Lower lobe of right lung (tissue), 2 donors: Measurements from ENCODE around the gene ROBO1. TPM values are rescaled to one million over a fixed set of nuclear protein-coding genes. Genes with fewer than 3 reads are reported as not detected.

ENCODE experiments used
- ATAC-seq, 2 donors: fragments of 200-7000 bp; cut with Tn5 transposase; one replicate each; pipeline ENCODE4 v1.9.1; 2020 to 2022; ENCODE audit warnings: mild to moderate bottlenecking in 2 of 2, moderate library complexity in 2 of 2
- DNase-seq: peaks from one replicate; pipeline ENCODE4 v3.0.0-alpha.2; 2020
- H3K27ac ChIP-seq: fragments of 200-600 bp; one replicate; pipeline ENCODE4 v1.8.0; 2022
- H3K27me3 ChIP-seq: fragments of 200-600 bp; one replicate; pipeline ENCODE4 v1.8.0; 2022; ENCODE audit warnings: low read depth
- H3K36me3 ChIP-seq: fragments of 200-600 bp; one replicate; pipeline ENCODE4 v1.8.0; 2022; ENCODE audit warnings: mild to moderate bottlenecking
- H3K4me1 ChIP-seq: fragments of 200-600 bp; one replicate; pipeline ENCODE4 v1.8.0; 2022
- H3K4me3 ChIP-seq: fragments of 200-600 bp; one replicate; pipeline ENCODE4 v1.8.0; 2022; ENCODE audit warnings: mild to moderate bottlenecking
- H3K9me3 ChIP-seq: fragments of 200-600 bp; one replicate; pipeline ENCODE4 v1.8.0; 2022
- CTCF ChIP-seq: fragments of 200-600 bp; IDR thresholded peaks from one replicate; pipeline ENCODE4 v1.8.0; 2022; ENCODE audit warnings: antibody characterized with exemption, mild to moderate bottlenecking
- intact Hi-C: fragments of 100-400 bp; cut with DNase I; formaldehyde crosslinking; loops from one replicate; pipeline ENCODE4 v1.11.0; 2022
- total RNA-seq: library from RNA; stranded (reverse); fragmentation: NEBNext Ultra II Directional; extraction: Animal tissue kit (Norgen Biotek cat#: 25700); gene quantifications from one replicate; pipeline ENCODE4 v1.2.1, GENCODE V29; 2021
- donor health status: DM: no; HTN: yes; CAD: no; lungs with severe emphysema.

ROBO1 gene
- total RNA-seq, 1 donor from 2014 or later, result 14.8 TPM

DNA sequence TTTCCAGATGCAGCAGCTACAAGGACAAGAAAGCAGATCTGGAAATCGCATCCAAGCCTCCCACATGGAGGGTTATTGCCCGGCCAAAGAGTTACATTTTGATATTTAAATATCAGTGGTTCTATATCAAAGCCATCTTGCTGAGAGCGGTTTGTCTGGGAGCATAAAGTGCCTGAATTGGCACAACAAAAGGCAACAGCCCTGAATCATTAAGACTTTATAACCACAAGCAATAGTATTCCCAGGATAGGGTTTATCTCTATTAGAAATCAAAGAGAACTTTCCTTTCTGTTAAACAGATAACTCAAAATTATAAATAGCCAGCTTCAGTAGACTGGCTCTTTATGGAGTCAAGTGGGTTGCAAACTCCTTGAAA lies 564.7 kb downstream of the ROBO1 start:
- Histone ChIP-seq H3K4me3 (no peak overlapping the region), H3K36me3 (no peaks in the 10 kb centered on the region), H3K4me1 (no peaks in the 10 kb centered on the region), H3K27me3 (no peaks in the 10 kb centered on the region), H3K27ac (no peak overlapping the region), H3K9me3 (no peaks in the 10 kb centered on the region)
- no peak for TF ChIP-seq CTCF
- DNase-seq (no peak), ATAC-seq (no peak)
- intact Hi-C loops, result no loop called here

- Histone ChIP-seq H3K36me3 (no peaks in the 10 kb centered on the region), H3K9me3 (no peaks in the 10 kb centered on the region), H3K4me3 (no peak overlapping the region), H3K27me3 (no peaks in the 10 kb centered on the region), H3K27ac (no peak overlapping the region), H3K4me1 (no peaks in the 10 kb centered on the region)
- DNase-seq (no peak), ATAC-seq (no peak)
- intact Hi-C loops, result no loop called here
- no peak for TF ChIP-seq CTCF
These were observed 565.2 kb downstream of the ROBO1 start for GRCh38 chr3:79202471-79203143.

DNA sequence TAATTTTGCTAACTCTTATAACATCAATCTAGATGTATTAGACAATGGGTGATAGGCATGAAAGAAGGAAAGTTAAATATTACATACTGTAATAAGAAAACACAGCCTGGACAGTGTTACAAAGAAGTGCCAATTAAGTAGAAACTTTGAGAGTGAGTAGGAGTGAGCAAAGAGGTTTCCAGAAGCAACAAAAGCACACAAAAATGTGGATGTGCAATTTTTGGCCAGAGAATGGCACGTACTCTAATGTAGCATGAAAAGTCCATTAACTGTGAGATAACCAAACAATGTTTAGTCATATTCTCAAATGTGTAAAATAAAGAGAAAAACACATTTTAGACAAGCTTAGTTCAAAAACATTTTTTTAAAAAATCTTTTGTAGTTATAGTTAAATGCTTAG lies 567.3 kb downstream of the ROBO1 start:
- no peak overlapping the region for H3K27ac ChIP-seq
- H3K36me3 ChIP-seq, result no peaks in the 10 kb centered on the region
- H3K4me3 ChIP-seq, result no peak overlapping the region
- no peak for TF ChIP-seq CTCF
- no peaks in the 10 kb centered on the region for H3K4me1 ChIP-seq
- intact Hi-C loops, result no loop called here
- DNase-seq, result no peak
- no peaks in the 10 kb centered on the region for H3K9me3 ChIP-seq
- no peaks in the 10 kb centered on the region for H3K27me3 ChIP-seq
- ATAC-seq, result no peak

DNA sequence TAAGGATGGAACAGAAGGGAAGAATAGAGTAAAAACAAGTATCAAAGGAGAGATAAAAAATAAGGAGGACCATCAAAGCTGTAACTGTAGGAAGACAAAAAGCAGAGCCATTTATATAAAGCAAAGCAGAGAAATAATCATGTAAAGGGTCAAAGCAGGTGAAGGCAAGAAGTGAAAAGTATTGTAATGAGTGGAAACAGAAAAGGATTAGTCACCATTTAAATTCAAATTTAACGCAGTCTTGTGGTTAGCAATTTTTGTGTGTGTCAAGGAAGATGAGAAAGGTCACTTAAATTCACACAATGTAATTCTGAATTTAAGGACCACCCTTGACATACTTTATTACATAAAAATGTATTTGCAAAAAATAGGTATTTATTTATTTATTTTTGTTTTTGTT lies 567.8 kb downstream of the ROBO1 start:
- H3K36me3 ChIP-seq, result no peaks in the 10 kb centered on the region
- no peaks in the 10 kb centered on the region for H3K27me3 ChIP-seq
- no peaks in the 10 kb centered on the region for H3K4me1 ChIP-seq
- H3K27ac ChIP-seq, result no peak overlapping the region
- no peak overlapping the region for H3K4me3 ChIP-seq
- H3K9me3 ChIP-seq, result no peaks in the 10 kb centered on the region
- ATAC-seq, result no peak
- DNase-seq, result no peak
- intact Hi-C loops, result no loop called here
- TF ChIP-seq CTCF, result no peak

GRCh38 chr3:79187426-79187825 lies 580.4 kb downstream of the ROBO1 start:
- H3K4me3 ChIP-seq, result no peak overlapping the region
- ATAC-seq (no peak), DNase-seq (no peak)
- no peaks in the 10 kb centered on the region for H3K27me3 ChIP-seq
- H3K4me1 ChIP-seq, result no peaks in the 10 kb centered on the region
- no peak overlapping the region for H3K27ac ChIP-seq
- no peaks in the 10 kb centered on the region for H3K36me3 ChIP-seq
- H3K9me3 ChIP-seq, result no peaks in the 10 kb centered on the region
- no peak for TF ChIP-seq CTCF
- intact Hi-C loops, result no loop called here

DNA sequence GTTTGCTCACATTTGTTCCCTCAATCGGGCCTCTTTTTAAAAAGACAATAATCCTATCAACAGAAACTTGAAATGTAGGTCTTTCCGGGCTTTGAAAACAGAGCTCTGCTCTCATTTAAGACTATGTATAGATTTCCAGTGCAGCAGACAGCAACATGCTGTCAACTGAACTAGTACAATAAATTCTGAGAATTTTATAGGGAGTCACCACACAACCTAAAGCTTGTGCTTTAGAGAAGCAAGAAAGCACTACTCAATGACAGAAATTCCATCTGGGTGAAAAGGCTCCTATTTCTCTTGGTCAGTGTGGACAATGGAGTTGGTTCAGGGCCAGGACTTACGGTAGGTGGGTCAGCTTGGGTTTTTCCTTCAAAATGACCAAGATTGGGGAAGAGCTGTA lies 583.5 kb downstream of the ROBO1 start:
- ATAC-seq (no peak), DNase-seq (no peak)
- no peak for TF ChIP-seq CTCF
- intact Hi-C loops, result no loop called here
- Histone ChIP-seq H3K27me3 (no peaks in the 10 kb centered on the region), H3K36me3 (no peaks in the 10 kb centered on the region), H3K27ac (no peak overlapping the region), H3K4me1 (no peaks in the 10 kb centered on the region), H3K9me3 (no peaks in the 10 kb centered on the region), H3K4me3 (no peak overlapping the region)
